IMR-90 (cell line): Measurements from ENCODE around the gene COX14. TPM values are rescaled to one million over a fixed set of nuclear protein-coding genes. Genes with fewer than 3 reads are reported as not detected.

ENCODE experiments used
- ATAC-seq: fragments of 200-7000 bp; cut with Tn5 transposase; 2 replicates; pipeline ENCODE4 v1.9.1; 2020; ENCODE audit warnings: low read depth, mild to moderate bottlenecking, moderate library complexity
- BruUV-seq: library from RNA; stranded (reverse); fragments of 400-500 nt; replicated peaks from 2 replicates; lab custom pipeline; 2021; lab: Mats Ljungman, UMichigan
- CTCF ChIA-PET: fragments of 300-600 bp; formaldehyde crosslinking; extraction: SDS; loops from one replicate; lab custom pipeline; 2021; ENCODE audit warnings: antibody characterized with exemption; lab: Yijun Ruan, JAX
- POLR2A ChIA-PET: fragments of 300-600 bp; sonication (Branson Sonifier 250); formaldehyde crosslinking; loops from one replicate; lab custom pipeline; 2022; ENCODE audit warnings: antibody characterized with exemption; ENCODE audit not compliant: unreplicated experiment; lab: Charles Lee
- DNase-seq: peaks from one replicate; pipeline ENCODE4 v3.0.0; 2013
- H2AFZ ChIP-seq: replicated peaks from 2 replicates; pipeline ENCODE3; 2013; ENCODE audit warnings: low read length, mild to moderate bottlenecking; ENCODE audit not compliant: poor library complexity
- H2AK5ac ChIP-seq: 2 replicates; pipeline ENCODE4 v1.6.1; 2013; ENCODE audit warnings: low read depth, low read length, inconsistent platforms
- H2AK9ac ChIP-seq: replicated peaks from 2 replicates; pipeline ENCODE3; 2013; ENCODE audit warnings: mild to moderate bottlenecking, low read depth, low read length, moderate library complexity; ENCODE audit not compliant: poor library complexity
- H2BK120ac ChIP-seq: 2 replicates; pipeline ENCODE4 v1.6.1; 2013; ENCODE audit warnings: low read depth, low read length, inconsistent platforms
- H2BK15ac ChIP-seq: 3 replicates; pipeline ENCODE4 v1.6.1; 2013; ENCODE audit warnings: low read depth, low read length, inconsistent platforms
- H2BK20ac ChIP-seq: 2 replicates; pipeline ENCODE4 v1.6.1; 2013; ENCODE audit warnings: low read depth, mild to moderate bottlenecking, inconsistent platforms, low read length, moderate library complexity
- H2BK5ac ChIP-seq: 2 replicates; pipeline ENCODE4 v1.6.1; 2013; ENCODE audit warnings: mild to moderate bottlenecking, low read depth, low read length, inconsistent platforms; ENCODE audit not compliant: poor library complexity, severe bottlenecking
- H3K14ac ChIP-seq: replicated peaks from 2 replicates; pipeline ENCODE4 v1.6.1; 2013; ENCODE audit warnings: low read depth, low read length, inconsistent platforms
- H3K18ac ChIP-seq: 2 replicates; pipeline ENCODE4 v1.6.1; 2013; ENCODE audit warnings: low read depth, low read length, control low read depth
- H3K23ac ChIP-seq: 2 replicates; pipeline ENCODE4 v1.6.1; 2013; ENCODE audit warnings: low read depth, low read length, inconsistent platforms
- H3K27ac ChIP-seq: 2 replicates; pipeline ENCODE4 v1.5.1; 2013; ENCODE audit warnings: mild to moderate bottlenecking, control low read depth, low read length; ENCODE audit not compliant: insufficient read depth
- H3K27me3 ChIP-seq: 2 replicates; pipeline ENCODE4 v1.6.1; 2013; ENCODE audit warnings: low read length; ENCODE audit not compliant: control insufficient read depth, insufficient read depth
- H3K36me3 ChIP-seq: 2 replicates; pipeline ENCODE4 v1.6.1; 2013; ENCODE audit warnings: low read length, mixed read lengths; ENCODE audit not compliant: control insufficient read depth, insufficient read depth
- H3K4ac ChIP-seq: 2 replicates; pipeline ENCODE4 v1.6.1; 2013; ENCODE audit warnings: low read depth, low read length, inconsistent platforms
- H3K4me1 ChIP-seq: 2 replicates; pipeline ENCODE4 v1.6.1; 2013; ENCODE audit warnings: low read length, mixed read lengths; ENCODE audit not compliant: control insufficient read depth, insufficient read depth
- H3K4me2 ChIP-seq: 2 replicates; pipeline ENCODE4 v1.6.1; 2013; ENCODE audit warnings: low read depth, mild to moderate bottlenecking, control low read depth, low read length, moderate library complexity
- H3K4me3 ChIP-seq: 2 replicates; pipeline ENCODE4 v1.5.1; 2013; ENCODE audit warnings: low read depth, mild to moderate bottlenecking, control low read depth, low read length, moderate library complexity; ENCODE audit not compliant: insufficient read depth
- H3K56ac ChIP-seq: 2 replicates; pipeline ENCODE4 v1.6.1; 2013; ENCODE audit warnings: low read length, inconsistent platforms; ENCODE audit not compliant: insufficient read depth; ENCODE audit errors: extremely low read depth
- H3K79me1 ChIP-seq, 2 experiments: 2 replicates each; pipeline ENCODE4 v1.6.1; 2013; ENCODE audit warnings: low read length in 2 of 2, inconsistent platforms in 1 of 2, low read depth in 1 of 2
- H3K9ac ChIP-seq: 2 replicates; pipeline ENCODE4 v1.6.1; 2013; ENCODE audit warnings: low read depth, low read length, control low read depth
- H3K9me1 ChIP-seq: 2 replicates; pipeline ENCODE4 v1.6.1; 2013; ENCODE audit warnings: low read length, inconsistent platforms; ENCODE audit not compliant: insufficient read depth
- H3K9me3 ChIP-seq: 2 replicates; pipeline ENCODE4 v1.6.1; 2013; ENCODE audit warnings: low read length; ENCODE audit not compliant: control insufficient read depth, insufficient read depth
- H4K20me1 ChIP-seq: 2 replicates; pipeline ENCODE4 v1.6.1; 2013; ENCODE audit warnings: low read length, inconsistent platforms; ENCODE audit not compliant: insufficient read depth
- H4K5ac ChIP-seq: 2 replicates; pipeline ENCODE4 v1.6.1; 2013; ENCODE audit warnings: mild to moderate bottlenecking, low read depth, low read length, control low read depth
- H4K8ac ChIP-seq, 2 experiments: 2 replicates each; pipeline ENCODE4 v1.6.1; 2013; ENCODE audit warnings: low read depth in 2 of 2, low read length in 2 of 2, control low read depth in 1 of 2, inconsistent platforms in 1 of 2
- H4K91ac ChIP-seq: 2 replicates; pipeline ENCODE4 v1.6.1; 2013; ENCODE audit warnings: low read depth, low read length, inconsistent platforms; ENCODE audit not compliant: insufficient read depth
- BHLHE40 ChIP-seq: fragments of 150-350 bp; IDR thresholded peaks from 2 replicates; pipeline ENCODE4 v1.6.1; 2016; ENCODE audit warnings: mild to moderate bottlenecking, low read depth, low read length
- CEBPB ChIP-seq: IDR thresholded peaks from 2 replicates; pipeline ENCODE4 v1.6.1; 2012; ENCODE audit warnings: low read depth, low read length, improper control_type of control experiment
- CHD1 ChIP-seq: IDR thresholded peaks from 2 replicates; pipeline ENCODE4 v1.6.1; 2012; ENCODE audit warnings: low read depth, low read length, improper control_type of control experiment
- CTCF ChIP-seq: conservative IDR thresholded peaks from 2 replicates; pipeline ENCODE4 v1.5.1; 2012; ENCODE audit warnings: mild to moderate bottlenecking, low read depth, low read length, improper control_type of control experiment
- ELK1 ChIP-seq: fragments of 150-350 bp; IDR thresholded peaks from 2 replicates; pipeline ENCODE4 v1.6.1; 2016; ENCODE audit warnings: low read depth, mild to moderate bottlenecking, low read length, moderate library complexity, borderline replicate concordance
- FOS ChIP-seq: fragments of 150-350 bp; IDR thresholded peaks from 2 replicates; pipeline ENCODE4 v1.6.1; 2016; ENCODE audit warnings: low read depth, low read length
- MAFK ChIP-seq: IDR thresholded peaks from 2 replicates; pipeline ENCODE4 v1.6.1; 2012; ENCODE audit warnings: low read depth, low read length, improper control_type of control experiment
- MAZ ChIP-seq: IDR thresholded peaks from 2 replicates; pipeline ENCODE4 v1.6.1; 2012; ENCODE audit warnings: low read depth, mild to moderate bottlenecking, low read length, improper control_type of control experiment, moderate library complexity, borderline replicate concordance
- MXI1 ChIP-seq: IDR thresholded peaks from 2 replicates; pipeline ENCODE4 v1.6.1; 2012; ENCODE audit warnings: low read depth, mild to moderate bottlenecking, low read length, moderate library complexity, borderline replicate concordance
- NFE2L2 ChIP-seq: fragments of 150-350 bp; IDR thresholded peaks from 2 replicates; pipeline ENCODE4 v1.6.1; 2016; ENCODE audit warnings: low read depth, mild to moderate bottlenecking, low read length
- POLR2A ChIP-seq: IDR thresholded peaks from 2 replicates; pipeline ENCODE4 v1.6.1; 2012; ENCODE audit warnings: mild to moderate bottlenecking, low read depth, low read length
- RAD21 ChIP-seq: IDR thresholded peaks from 2 replicates; pipeline ENCODE4 v1.6.1; 2012; ENCODE audit warnings: low read length, improper control_type of control experiment
- RCOR1 ChIP-seq: IDR thresholded peaks from 2 replicates; pipeline ENCODE4 v1.6.1; 2012; ENCODE audit warnings: mild to moderate bottlenecking, low read length, improper control_type of control experiment; ENCODE audit not compliant: insufficient replicate concordance
- RFX5 ChIP-seq: IDR thresholded peaks from 2 replicates; pipeline ENCODE4 v1.8.0; 2012; ENCODE audit warnings: low read depth, mild to moderate bottlenecking, low read length, moderate library complexity
- SMC3 ChIP-seq: fragments of 150-350 bp; IDR thresholded peaks from 2 replicates; pipeline ENCODE4 v1.6.1; 2016; ENCODE audit warnings: low read depth, mild to moderate bottlenecking, antibody characterized with exemption, low read length, moderate library complexity
- USF2 ChIP-seq: fragments of 150-350 bp; IDR thresholded peaks from 2 replicates; pipeline ENCODE4 v1.6.1; 2017; ENCODE audit warnings: mild to moderate bottlenecking, antibody characterized with exemption, low read length, low read depth
- WGBS, 2 experiments: methylation state at CpG; one replicate each; pipeline versions ENCODE4 v1.1.5 to v1.1.7; 2013; ENCODE audit warnings: missing lambda C conversion rate in 2 of 2; ENCODE audit not compliant: insufficient read length in 1 of 2; ENCODE audit errors: extremely low coverage in 2 of 2; 5-methylcytosine and 5-hydroxymethylcytosine counted together
- dilution Hi-C: fragments of 300-500 bp; cut with HindIII; formaldehyde crosslinking; loops from one replicate; pipeline ENCODE4 v1.14.3; 2018; ENCODE audit warnings: low sequenced_read_pairs; ENCODE audit not compliant: unreplicated experiment
- in situ Hi-C: fragments of 300-500 bp; cut with MboI; formaldehyde crosslinking; loops from 3 replicates; pipeline ENCODE4 v1.14.3; 2019; ENCODE audit warnings: low sequenced_read_pairs, inconsistent platforms, mixed read lengths
- intact Hi-C: fragments of 100-400 bp; cut with micrococcal nuclease; formaldehyde crosslinking; loops from 2 replicates; pipeline ENCODE4 v1.10.0; 2022
- polyA plus RNA-seq, 3 experiments: library from polyadenylated mRNA; depleted of rRNA; stranded (reverse); fragments of >200 nt; gene quantifications; 2 replicates each; pipeline ENCODE4 v1.2.3, GENCODE V29; 2012; ENCODE audit warnings: low replicate concordance in 1 of 3
- total RNA-seq: library from RNA; depleted of rRNA; stranded (reverse); fragments of >200 nt; gene quantifications from 2 replicates; pipeline ENCODE4 v1.2.3, GENCODE V29; 2012

Gene COX14
- total and polyA plus RNA-seq, 2 of the 4 experiments (the other 2 are of a cell fraction), result 30.8 to 81.8 TPM

GRCh38 chr12:50145439-50145838, 33.4 kb downstream of the COX14 start:
- no peak overlapping the region for H2BK20ac ChIP-seq
- ChIA-PET CTCF (no interaction called here), POLR2A (no interaction called here)
- in situ Hi-C loops, result no loop called here
- no peak for ATAC-seq
- H4K5ac ChIP-seq, result no peak overlapping the region
- H4K8ac ChIP-seq, result no peak overlapping the region
- peaks cover 11% of the 10 kb centered on the region for H3K36me3 ChIP-seq
- H2AK9ac ChIP-seq, result no peak overlapping the region
- no peaks in the 10 kb centered on the region for H3K9me3 ChIP-seq
- H3K27ac ChIP-seq, result no peak overlapping the region
- H2BK120ac ChIP-seq, result no peak overlapping the region
- no peak overlapping the region for H3K4me3 ChIP-seq
- H4K20me1 ChIP-seq, result 0 out of 2 replicates have a peak, but pooled peaks cover under 1% of the 10 kb centered on the region
- H3K18ac ChIP-seq, result no peak overlapping the region
- intact Hi-C loops, result no loop called here
- H3K79me1 ChIP-seq, result peaks cover 16 to 61% of the 10 kb centered on the region in 2 experiments
- peaks cover 3% of the 10 kb centered on the region; the same call in 1 of the 2 replicates for H3K4me1 ChIP-seq
- BruUV-seq, result no TSS peak
- no peak overlapping the region for H3K14ac ChIP-seq
- no peak overlapping the region for H3K23ac ChIP-seq
- TF ChIP-seq RCOR1 (no peak), RAD21 (no peak), MAZ (no peak), RFX5 (no peak), CEBPB (no peak), CTCF (no peak), BHLHE40 (no peak), POLR2A (no peak), CHD1 (no peak), USF2 (no peak), MAFK (no peak), NFE2L2 (no peak), FOS (no peak), MXI1 (no peak), ELK1 (no peak), SMC3 (no peak)
- no peak overlapping the region for H2AFZ ChIP-seq
- no peak overlapping the region for H2AK5ac ChIP-seq
- no peak overlapping the region for H2BK15ac ChIP-seq
- no peaks in the 10 kb centered on the region for H3K27me3 ChIP-seq
- dilution Hi-C loops, result no loop called here
- H3K4me2 ChIP-seq, result no peak overlapping the region
- H3K4ac ChIP-seq, result no peak overlapping the region
- no peak overlapping the region for H3K56ac ChIP-seq
- H3K9me1 ChIP-seq, result peaks cover 5% of the 10 kb centered on the region; the same call in 1 of the 2 replicates
- no CpG with 5 or more reads among the region's 2 CpGs for WGBS, 2 experiments
- no peak overlapping the region for H4K91ac ChIP-seq
- H2BK5ac ChIP-seq, result no peak overlapping the region
- no peak overlapping the region for H3K9ac ChIP-seq
- no peak for DNase-seq
